Measurements from ENCODE around the gene RUNX1. TPM values are rescaled to one million over a fixed set of nuclear protein-coding genes. Genes with fewer than 3 reads are reported as not detected.

The RUNX1 gene
- polyA plus RNA-seq, 3 donors = 6.2 to 49.7 (median 8.7) TPM

- Mint-ChIP-seq H3K4me1 (peaks cover 5% of the 10 kb centered on the region), H3K4me3 (no peak overlapping the region), H3K27me3 (ENCODE audit: low read depth in 3 of 3) (peaks cover 0 to 4% (median 0%) of the 10 kb centered on the region in 3 donors), H3K36me3 (no peaks in the 10 kb centered on the region), H3K9me3 (peaks cover 0 to 8% (median 5%) of the 10 kb centered on the region in 7 donors), H3K27ac (no peak overlapping the region)
- Histone ChIP-seq H4K20me1 (ENCODE audit: insufficient read depth, low read length) (no peaks in the 10 kb centered on the region), H3K9me3 (replicated peaks in 1 of 2; ENCODE audit: control insufficient read depth in 1 of 2, insufficient read depth in 1 of 2, low read length in 2 of 2) (no peaks in the 10 kb centered on the region), H3K79me2 (ENCODE audit: insufficient read depth, low read length) (no peaks in the 10 kb centered on the region), H3K27ac (ENCODE audit: low read depth in 1 of 2, low read length in 2 of 2) (no peak overlapping the region), H3K4me2 (replicated peaks; ENCODE audit: extremely low read depth, low read length, poor library complexity, severe bottlenecking) (no peak overlapping the region), H3K36me3 (replicated peaks in 1 of 2; ENCODE audit: control insufficient read depth in 1 of 2, insufficient read depth in 2 of 2, low read length in 2 of 2) (no peaks in the 10 kb centered on the region), H2AFZ (ENCODE audit: insufficient read depth, low read depth, low read length, poor library complexity, severe bottlenecking) (no peak overlapping the region), H3K9ac (ENCODE audit: insufficient read depth, low read length, poor library complexity, severe bottlenecking) (no peak overlapping the region), H3K4me3 (replicated peaks in 1 of 3; ENCODE audit: low read depth in 2 of 3, low read length in 3 of 3) (no peak overlapping the region), H3K27me3 (ENCODE audit: control insufficient read depth in 2 of 2, insufficient read depth in 2 of 2, low read length in 2 of 2) (no peaks in the 10 kb centered on the region), H3K4me1 (ENCODE audit: control insufficient read depth in 1 of 2, insufficient read depth in 2 of 2, low read length in 2 of 2) (no peaks in the 10 kb centered on the region)
- intact Hi-C loops (cut with micrococcal nuclease) = no loop called here
- no CpG with 5 or more reads among the region's 4 CpGs for WGBS (ENCODE audit: insufficient coverage)
- TF ChIP-seq, protein P1, sequence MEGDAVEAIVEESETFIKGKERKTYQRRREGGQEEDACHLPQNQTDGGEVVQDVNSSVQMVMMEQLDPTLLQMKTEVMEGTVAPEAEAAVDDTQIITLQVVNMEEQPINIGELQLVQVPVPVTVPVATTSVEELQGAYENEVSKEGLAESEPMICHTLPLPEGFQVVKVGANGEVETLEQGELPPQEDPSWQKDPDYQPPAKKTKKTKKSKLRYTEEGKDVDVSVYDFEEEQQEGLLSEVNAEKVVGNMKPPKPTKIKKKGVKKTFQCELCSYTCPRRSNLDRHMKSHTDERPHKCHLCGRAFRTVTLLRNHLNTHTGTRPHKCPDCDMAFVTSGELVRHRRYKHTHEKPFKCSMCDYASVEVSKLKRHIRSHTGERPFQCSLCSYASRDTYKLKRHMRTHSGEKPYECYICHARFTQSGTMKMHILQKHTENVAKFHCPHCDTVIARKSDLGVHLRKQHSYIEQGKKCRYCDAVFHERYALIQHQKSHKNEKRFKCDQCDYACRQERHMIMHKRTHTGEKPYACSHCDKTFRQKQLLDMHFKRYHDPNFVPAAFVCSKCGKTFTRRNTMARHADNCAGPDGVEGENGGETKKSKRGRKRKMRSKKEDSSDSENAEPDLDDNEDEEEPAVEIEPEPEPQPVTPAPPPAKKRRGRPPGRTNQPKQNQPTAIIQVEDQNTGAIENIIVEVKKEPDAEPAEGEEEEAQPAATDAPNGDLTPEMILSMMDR (IDR thresholded peaks at IDR 0.05) = no peak
- DNase-seq = no peak
Measured at GRCh38 chr21:35090403-35090802, 41.3 kb upstream of the RUNX1 start.

DNA sequence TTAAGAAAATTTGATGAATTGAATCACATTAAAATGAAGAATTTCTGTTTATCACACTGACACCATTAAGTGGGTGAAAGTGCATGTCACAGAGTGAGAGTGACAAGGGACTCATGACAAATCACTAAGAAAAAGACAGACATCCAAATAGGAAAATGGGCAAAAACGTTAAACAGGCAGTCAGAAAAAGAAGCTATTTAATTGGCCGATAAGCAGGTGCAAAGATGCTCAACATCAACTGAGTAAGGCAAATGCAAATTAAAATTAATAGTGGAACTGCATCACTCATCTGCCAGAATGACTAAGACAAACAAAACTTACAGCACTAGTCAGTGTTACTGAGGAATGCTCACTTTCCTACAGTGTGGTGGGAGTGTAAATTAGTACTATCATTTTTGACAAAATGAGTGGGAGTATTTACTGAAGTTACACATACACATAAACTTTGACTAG is 39.2 kb upstream of the RUNX1 start:
- no peaks in the 10 kb centered on the region for H3K36me3 Mint-ChIP-seq
- no peaks in the 10 kb centered on the region for H3K4me1 ChIP-seq (ENCODE audit: control insufficient read depth in 1 of 2, insufficient read depth in 2 of 2, low read length in 2 of 2)
- H3K36me3 ChIP-seq (replicated peaks in 1 of 2; ENCODE audit: control insufficient read depth in 1 of 2, insufficient read depth in 2 of 2, low read length in 2 of 2) = no peaks in the 10 kb centered on the region
- no peak overlapping the region for H3K27ac ChIP-seq (ENCODE audit: low read depth in 1 of 2, low read length in 2 of 2)
- no peak overlapping the region for H2AFZ ChIP-seq (ENCODE audit: insufficient read depth, low read depth, low read length, poor library complexity, severe bottlenecking)
- H3K79me2 ChIP-seq (ENCODE audit: insufficient read depth, low read length) = no peaks in the 10 kb centered on the region
- H3K27me3 Mint-ChIP-seq (ENCODE audit: low read depth in 3 of 3) = peaks cover 0 to 4% (median 0%) of the 10 kb centered on the region in 3 donors
- H3K4me2 ChIP-seq (replicated peaks; ENCODE audit: extremely low read depth, low read length, poor library complexity, severe bottlenecking) = no peak overlapping the region
- no peak overlapping the region for H3K27ac Mint-ChIP-seq
- TF ChIP-seq, protein P1 (IDR thresholded peaks at IDR 0.05) = no peak
- no peaks in the 10 kb centered on the region for H3K9me3 ChIP-seq (replicated peaks in 1 of 2; ENCODE audit: control insufficient read depth in 1 of 2, insufficient read depth in 1 of 2, low read length in 2 of 2)
- no peaks in the 10 kb centered on the region for H4K20me1 ChIP-seq (ENCODE audit: insufficient read depth, low read length)
- intact Hi-C loops (cut with micrococcal nuclease) = no loop called here
- no peaks in the 10 kb centered on the region for H3K27me3 ChIP-seq (ENCODE audit: control insufficient read depth in 2 of 2, insufficient read depth in 2 of 2, low read length in 2 of 2)
- H3K9me3 Mint-ChIP-seq = peaks cover 3 to 7% (median 3%) of the 10 kb centered on the region in 7 donors
- H3K4me3 Mint-ChIP-seq = no peak overlapping the region
- H3K4me3 ChIP-seq (replicated peaks in 1 of 3; ENCODE audit: low read depth in 2 of 3, low read length in 3 of 3) = no peak overlapping the region
- no CpG with 5 or more reads among the region's 2 CpGs for WGBS (ENCODE audit: insufficient coverage)
- peaks cover 5% of the 10 kb centered on the region for H3K4me1 Mint-ChIP-seq
- no peak for DNase-seq
- H3K9ac ChIP-seq (ENCODE audit: insufficient read depth, low read length, poor library complexity, severe bottlenecking) = no peak overlapping the region
